Measurements from ENCODE around the gene PON3. TPM values are rescaled to one million over a fixed set of nuclear protein-coding genes. Genes with fewer than 3 reads are reported as not detected.

The PON3 gene
- total and polyA plus RNA-seq, 12 donors, result 0.23 to 2.7 (median 0.64) TPM; not detected in 1

DNA sequence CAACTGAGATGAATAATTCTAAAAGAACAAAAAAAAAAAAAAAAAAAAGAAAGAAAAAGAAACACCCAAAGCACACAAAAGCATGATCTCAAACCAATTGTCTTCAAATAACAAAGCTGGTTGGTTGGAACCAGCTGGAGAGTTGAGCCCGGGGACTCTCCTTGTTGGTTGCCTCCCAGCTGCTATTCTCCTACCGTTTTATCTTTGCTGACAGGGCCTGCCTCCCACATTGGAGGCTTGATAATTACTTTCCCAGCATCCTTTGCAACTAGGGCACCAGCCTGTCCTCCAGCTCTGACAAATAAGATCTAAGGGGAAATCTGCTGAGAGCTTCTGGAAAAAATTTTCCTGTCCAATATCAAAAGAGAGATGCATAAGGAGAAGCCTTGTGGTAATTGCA is 78.6 kb downstream of the PON3 start:
- Histone ChIP-seq H3K27ac (no peak overlapping the region), H3K36me3 (no peaks in the 10 kb centered on the region), H3K9me3 (no peaks in the 10 kb centered on the region), H3K4me3 (no peak overlapping the region), H3K4me1 (no peaks in the 10 kb centered on the region), H3K27me3 (peaks cover 0 to 2% (median 0%) of the 10 kb centered on the region in 7 donors)
- intact Hi-C loops (cut with DNase I), result no loop called here
- TF ChIP-seq, protein P1, sequence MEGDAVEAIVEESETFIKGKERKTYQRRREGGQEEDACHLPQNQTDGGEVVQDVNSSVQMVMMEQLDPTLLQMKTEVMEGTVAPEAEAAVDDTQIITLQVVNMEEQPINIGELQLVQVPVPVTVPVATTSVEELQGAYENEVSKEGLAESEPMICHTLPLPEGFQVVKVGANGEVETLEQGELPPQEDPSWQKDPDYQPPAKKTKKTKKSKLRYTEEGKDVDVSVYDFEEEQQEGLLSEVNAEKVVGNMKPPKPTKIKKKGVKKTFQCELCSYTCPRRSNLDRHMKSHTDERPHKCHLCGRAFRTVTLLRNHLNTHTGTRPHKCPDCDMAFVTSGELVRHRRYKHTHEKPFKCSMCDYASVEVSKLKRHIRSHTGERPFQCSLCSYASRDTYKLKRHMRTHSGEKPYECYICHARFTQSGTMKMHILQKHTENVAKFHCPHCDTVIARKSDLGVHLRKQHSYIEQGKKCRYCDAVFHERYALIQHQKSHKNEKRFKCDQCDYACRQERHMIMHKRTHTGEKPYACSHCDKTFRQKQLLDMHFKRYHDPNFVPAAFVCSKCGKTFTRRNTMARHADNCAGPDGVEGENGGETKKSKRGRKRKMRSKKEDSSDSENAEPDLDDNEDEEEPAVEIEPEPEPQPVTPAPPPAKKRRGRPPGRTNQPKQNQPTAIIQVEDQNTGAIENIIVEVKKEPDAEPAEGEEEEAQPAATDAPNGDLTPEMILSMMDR (IDR thresholded peaks at IDR 0.05), result no peak
- 24 to 27% methylated on average over 2 of the region's 2 CpGs for WGBS, 2 donors
- DNase-seq (no peak), ATAC-seq (no peak)

DNA sequence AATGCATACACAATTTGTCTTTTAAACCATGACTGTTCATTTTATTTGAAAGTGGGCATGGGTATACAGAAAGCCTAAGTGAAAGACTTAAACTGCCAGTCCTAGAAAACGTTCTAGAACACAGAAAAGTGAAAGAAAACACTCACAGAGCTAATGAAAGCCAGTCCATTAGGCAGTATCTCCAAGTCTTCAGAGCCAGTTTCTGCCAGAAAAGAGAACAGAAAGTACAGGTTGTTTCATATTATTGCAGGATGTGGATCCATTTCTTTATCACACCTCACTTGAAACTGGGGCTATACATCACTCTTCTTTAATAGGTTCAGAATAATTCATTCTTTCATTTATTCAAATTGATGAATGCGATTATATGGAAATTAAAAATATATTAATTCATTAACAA is 79.6 kb downstream of the PON3 start:
- TF ChIP-seq, protein P1 (IDR thresholded peaks at IDR 0.05), result no peak
- H3K27me3 ChIP-seq, result no peaks in the 10 kb centered on the region
- no peaks in the 10 kb centered on the region for H3K4me1 ChIP-seq
- H3K27ac ChIP-seq, result no peak overlapping the region
- H3K4me3 ChIP-seq, result no peak overlapping the region
- intact Hi-C loops (cut with DNase I), result no loop called here
- DNase-seq (no peak), ATAC-seq (no peak)
- WGBS, 2 donors, result 85 to 88% methylated on average over 2 of the region's 2 CpGs
- H3K9me3 ChIP-seq, result no peaks in the 10 kb centered on the region
- no peaks in the 10 kb centered on the region for H3K36me3 ChIP-seq

DNA sequence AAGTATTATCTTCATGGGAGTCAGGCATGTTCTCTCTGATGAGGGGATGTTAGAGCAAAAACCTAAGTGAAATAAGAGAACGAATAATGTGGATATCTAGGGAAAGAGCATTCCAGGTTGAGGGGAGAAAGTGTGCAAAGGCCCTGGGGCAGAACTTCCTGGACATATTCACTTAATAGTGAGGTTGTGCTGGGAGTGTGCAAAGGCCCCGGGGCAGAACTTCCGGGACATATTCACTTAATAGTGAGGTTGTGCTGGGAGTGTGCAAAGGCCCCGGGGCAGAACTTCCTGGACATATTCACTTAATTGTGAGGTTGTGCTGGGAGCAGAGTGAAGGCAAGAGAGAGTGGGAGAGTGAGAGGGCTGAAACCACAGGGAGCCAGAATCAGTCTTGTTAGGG is 83.6 kb downstream of the PON3 start:
- intact Hi-C loops (cut with DNase I), result no loop called here
- 94 to 98% methylated on average over 4 of the region's 4 CpGs for WGBS, 2 donors
- H3K27me3 ChIP-seq, result no peaks in the 10 kb centered on the region
- no peak overlapping the region for H3K27ac ChIP-seq
- H3K4me1 ChIP-seq, result no peaks in the 10 kb centered on the region
- H3K9me3 ChIP-seq, result no peaks in the 10 kb centered on the region
- TF ChIP-seq, protein P1 (IDR thresholded peaks at IDR 0.05), result no peak
- DNase-seq (no peak), ATAC-seq (no peak)
- H3K36me3 ChIP-seq, result no peaks in the 10 kb centered on the region
- H3K4me3 ChIP-seq, result no peak overlapping the region

DNA sequence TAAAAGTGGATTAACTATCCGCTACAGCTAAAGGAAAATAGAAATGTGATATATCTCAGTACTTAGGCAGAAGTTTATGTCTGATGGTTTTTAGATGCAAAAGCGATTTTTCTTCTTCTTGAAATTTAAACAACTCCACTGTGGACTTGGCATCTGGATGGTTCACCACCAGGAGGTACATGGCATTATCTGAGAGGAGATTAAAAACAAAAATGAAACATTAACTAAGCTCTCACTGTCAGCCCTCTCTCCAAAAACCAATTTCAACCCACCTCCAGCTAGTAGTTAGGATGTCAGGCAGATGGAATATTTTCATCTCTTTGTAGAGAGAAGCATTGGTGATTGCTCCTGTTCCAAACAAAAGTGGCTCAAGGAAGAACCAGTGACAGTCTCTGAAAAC is 84.8 kb downstream of the PON3 start:
- WGBS, 2 donors, result 94 to 96% methylated on average over 2 of the region's 2 CpGs
- Histone ChIP-seq H3K27me3 (no peaks in the 10 kb centered on the region), H3K27ac (no peak overlapping the region), H3K36me3 (no peaks in the 10 kb centered on the region), H3K9me3 (no peaks in the 10 kb centered on the region), H3K4me3 (no peak overlapping the region), H3K4me1 (no peaks in the 10 kb centered on the region)
- DNase-seq (no peak), ATAC-seq (no peak)
- TF ChIP-seq, protein P1 (IDR thresholded peaks at IDR 0.05), result no peak
- intact Hi-C loops (cut with DNase I), result no loop called here

DNA sequence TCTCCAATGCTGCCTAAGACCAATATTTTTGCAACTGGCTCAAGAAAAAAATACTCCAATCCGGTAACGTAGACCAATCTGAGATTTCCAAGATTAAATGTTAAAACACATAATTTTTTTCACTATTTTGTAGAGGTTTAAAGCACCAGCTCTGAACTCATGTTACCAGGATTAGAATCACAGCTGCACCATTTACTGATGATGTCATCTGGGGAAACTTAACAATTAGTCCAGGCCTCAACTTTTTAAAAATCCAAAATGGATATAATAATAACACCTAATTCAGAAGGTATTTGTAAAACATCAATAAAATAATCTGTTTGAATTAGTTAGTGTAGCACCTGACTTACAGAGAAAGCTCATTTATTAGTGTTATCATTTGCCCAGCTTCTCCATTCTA is 86.2 kb downstream of the PON3 start:
- ATAC-seq (no peak), DNase-seq (no peak)
- 83 to 90% methylated on average over 2 of the region's 2 CpGs for WGBS, 2 donors
- Histone ChIP-seq H3K9me3 (no peaks in the 10 kb centered on the region), H3K4me1 (no peaks in the 10 kb centered on the region), H3K36me3 (no peaks in the 10 kb centered on the region), H3K4me3 (no peak overlapping the region), H3K27ac (no peak overlapping the region), H3K27me3 (no peaks in the 10 kb centered on the region)
- intact Hi-C loops (cut with DNase I), result no loop called here
- TF ChIP-seq, protein P1 (IDR thresholded peaks at IDR 0.05), result no peak
